ENCODE results near the gene MMP23B.
"Not testable (repeated sequence)": the region's sequence is repeated elsewhere in the genome, so short reads cannot be mapped to it uniquely, and the experiment has no call there.

MMP23B gene

DNA sequence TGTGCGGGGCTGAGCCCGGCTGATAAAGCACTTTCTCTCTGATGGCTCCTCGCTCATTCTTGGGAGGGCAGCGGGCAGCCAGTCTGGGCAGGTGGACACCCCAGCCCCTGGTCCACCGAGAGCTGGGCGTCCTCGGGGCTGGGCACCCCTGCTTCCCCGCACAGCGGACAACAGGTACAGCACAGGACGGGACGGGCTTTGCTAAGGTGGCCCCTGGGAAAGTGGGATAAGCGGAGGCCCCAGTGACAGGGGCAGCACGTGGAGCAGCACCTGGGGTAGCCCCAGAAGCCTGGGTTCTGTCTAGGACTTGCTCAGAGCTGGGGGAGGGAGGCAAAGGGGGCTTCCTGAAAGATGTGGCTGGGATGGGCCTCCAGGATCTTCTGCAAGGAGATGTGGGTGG is 2.6 kb downstream of the MMP23B start:
- DNase-seq: not testable (repeated sequence)

GRCh38 chr1:1636621-1637478 is 4.9 kb downstream of the MMP23B start:
- DNase-seq: not testable (repeated sequence)

DNA sequence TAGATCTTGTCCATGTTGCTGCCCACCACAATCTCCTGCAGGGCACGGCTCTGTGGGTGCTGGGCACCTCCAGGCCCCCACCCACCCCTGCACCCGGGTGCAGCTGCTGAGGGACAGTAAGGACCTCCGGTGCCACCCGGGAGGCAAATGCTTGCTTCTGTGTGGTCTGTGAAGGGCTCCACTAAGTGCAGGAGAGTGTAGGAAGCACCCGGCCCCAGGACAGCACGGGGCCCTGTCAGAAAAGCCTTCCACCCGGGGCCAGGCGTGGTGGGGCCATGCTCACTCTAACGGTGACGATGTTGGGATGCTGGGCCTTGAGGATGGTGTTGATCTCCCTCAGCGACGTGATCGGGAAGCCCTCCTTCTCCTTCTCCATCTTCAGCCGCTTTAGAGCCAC is 5.5 kb downstream of the MMP23B start:
- DNase-seq: not testable (repeated sequence)

DNA sequence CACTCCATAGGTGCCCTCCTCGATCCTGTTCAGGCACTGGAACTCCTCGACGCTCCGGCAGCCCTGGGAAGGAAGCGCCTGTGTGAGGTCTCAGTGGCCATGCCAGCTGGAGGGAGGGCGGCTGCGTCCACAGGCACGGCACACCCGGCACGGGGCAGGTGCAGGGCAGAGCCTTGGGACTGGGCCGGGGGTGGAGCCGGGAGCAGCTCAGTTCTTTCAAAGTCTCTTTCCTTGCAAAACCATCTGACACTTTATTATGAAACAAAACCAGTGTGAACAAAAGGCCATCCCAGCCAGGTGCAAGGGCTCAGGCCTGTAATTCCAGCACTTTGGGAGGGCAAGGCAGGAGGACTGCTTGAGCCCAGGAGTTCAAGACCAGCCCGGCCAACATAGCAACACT is 6.6 kb downstream of the MMP23B start:
- not testable (repeated sequence) for DNase-seq

- not testable (repeated sequence) for DNase-seq
Observed at GRCh38 chr1:1639368-1639767, 7.4 kb downstream of the MMP23B start.

DNA sequence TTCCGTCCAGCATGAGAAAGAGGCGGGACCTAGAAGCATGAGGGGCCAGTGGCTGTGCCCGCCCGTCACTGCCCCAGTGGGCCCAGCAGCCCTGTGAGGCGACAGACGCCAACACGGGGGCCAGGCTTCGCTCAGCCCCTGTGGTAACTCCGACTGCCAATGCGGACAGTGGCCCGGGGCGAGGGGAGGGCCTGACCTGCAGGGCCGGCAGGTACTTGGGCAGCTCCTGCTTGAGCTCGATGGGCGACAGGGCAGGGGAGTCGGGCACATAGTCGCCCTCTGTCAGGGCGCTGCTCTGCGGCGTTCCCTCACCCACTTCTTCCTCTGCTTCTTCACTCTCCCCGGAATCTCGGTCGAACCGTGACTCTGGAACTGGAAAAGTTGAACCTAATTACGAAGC is 8.1 kb downstream of the MMP23B start:
- DNase-seq: not testable (repeated sequence)

GRCh38 chr1:1640711-1641461 is 8.9 kb downstream of the MMP23B start:
- DNase-seq: not testable (repeated sequence)

- DNase-seq: not testable (repeated sequence)
Observed at GRCh38 chr1:1646326-1646725, 14.4 kb downstream of the MMP23B start.

DNA sequence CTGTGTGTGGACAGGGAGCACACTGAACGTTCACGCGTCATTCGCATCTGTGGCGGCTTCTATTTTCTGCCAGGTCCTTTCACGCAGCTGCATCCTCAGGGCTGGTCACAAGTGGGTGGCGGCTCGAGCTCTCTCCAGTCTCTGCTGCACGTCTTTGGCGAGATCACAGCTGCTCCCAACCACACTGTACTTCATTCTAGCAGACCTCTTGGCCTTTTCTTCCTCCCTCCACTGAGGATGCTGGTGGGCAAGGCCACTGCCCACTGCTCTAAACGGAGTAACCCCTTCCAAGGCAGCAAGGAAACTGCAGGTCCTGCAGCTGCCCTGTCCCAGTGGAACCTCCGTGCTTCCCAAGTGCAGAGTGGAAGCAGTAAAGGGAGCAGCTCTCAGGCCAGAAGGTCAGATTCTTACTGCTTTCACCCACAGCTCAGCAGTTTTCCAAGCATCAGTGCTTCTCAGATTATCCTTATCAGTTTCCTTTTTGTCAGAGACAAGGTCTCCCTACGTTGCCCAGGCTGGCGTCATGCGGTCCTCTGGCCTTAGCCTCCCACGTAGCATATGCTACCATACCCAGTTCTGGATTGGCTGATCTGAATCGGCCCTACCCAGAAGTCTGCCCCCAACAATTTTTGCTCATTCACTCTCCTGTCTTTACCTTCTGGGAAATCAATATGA is 15.7 kb downstream of the MMP23B start:
- not testable (repeated sequence) for DNase-seq

- not testable (repeated sequence) for DNase-seq
Observed at GRCh38 chr1:1648265-1648664, 16.3 kb downstream of the MMP23B start.

DNA sequence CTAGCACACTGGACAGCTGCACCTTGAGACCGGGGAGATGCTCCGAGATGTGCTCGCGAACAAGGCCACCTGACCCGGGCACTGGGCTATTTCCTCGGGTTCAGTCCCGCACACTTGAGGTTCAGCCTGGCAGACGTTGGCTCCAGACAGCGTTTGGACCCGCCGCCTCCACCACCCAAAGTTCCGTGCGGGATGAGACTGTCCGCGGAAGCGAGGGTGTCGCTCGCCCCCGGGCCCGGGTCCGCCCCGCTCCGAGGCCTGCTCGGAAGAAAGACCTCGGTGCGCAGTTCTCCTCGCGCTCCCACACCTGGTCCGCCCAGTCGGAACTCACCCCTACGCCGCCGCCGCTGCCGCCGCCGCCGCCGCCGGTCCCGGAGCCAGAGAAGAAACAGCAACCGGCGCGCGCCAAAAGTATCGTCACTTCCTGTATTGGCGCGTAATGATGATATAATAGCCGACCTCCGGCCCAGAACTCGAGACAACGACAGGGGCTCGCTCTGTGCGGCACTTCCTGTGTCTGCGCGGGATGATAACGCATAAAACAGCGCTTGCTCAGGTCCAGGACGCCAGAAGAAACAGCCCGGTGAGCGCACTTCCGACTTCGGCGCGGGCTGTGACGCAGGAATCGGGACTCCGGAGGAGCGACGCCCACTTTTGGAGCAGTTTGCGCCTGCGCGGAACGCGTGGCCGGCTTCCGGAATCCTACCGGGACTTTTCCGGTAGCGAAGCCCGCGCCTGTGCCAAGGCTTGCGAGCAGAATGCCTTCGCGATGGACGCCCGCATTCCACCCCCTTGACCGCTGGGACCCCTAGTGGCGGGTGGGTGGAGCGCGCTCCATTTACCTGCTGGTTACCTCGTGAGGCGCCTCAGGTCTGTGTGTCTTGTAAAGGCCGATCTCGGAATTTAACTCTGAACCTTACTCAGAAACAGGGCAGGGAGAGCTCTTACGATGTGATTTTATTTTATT is 26.9 kb downstream of the MMP23B start, which contains the start of gene CDK11B:
TSS of gene CDK11B (minus strand) at position 422 of the 967 bp plus-strand sequence. CDS start 1,519 bp downstream, outside the sequence.
- DNase-seq: peak; percentile 90

- not testable (repeated sequence) for DNase-seq
Observed at GRCh38 chr1:1662392-1662791, 30.4 kb downstream of the MMP23B start.

GRCh38 chr1:1662830-1663560 is 31.0 kb downstream of the MMP23B start:
- not testable (repeated sequence) for DNase-seq

DNA sequence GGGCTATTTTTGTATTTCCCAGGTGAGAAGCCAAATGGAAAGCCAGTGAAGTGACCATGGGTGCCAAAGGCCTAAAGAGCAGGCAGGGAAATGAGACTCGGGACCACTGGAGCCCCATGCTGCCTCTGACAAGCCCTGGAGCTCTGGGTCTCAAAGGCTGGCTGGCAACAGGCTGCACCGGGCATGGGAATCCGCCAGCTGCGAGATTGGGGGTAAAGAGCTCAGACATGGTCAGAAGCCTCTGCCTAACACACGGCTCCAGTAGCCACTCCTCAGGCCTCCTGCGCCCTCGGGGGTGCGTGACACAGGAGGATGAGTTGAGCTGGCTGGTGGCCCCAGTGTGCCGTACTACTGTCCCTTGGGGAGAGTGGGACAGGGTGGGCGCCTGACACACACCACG is 32.3 kb downstream of the MMP23B start:
- DNase-seq: not testable (repeated sequence)

- DNase-seq: no peak
Observed at GRCh38 chr1:1664941-1665814, 33.2 kb downstream of the MMP23B start.

DNA sequence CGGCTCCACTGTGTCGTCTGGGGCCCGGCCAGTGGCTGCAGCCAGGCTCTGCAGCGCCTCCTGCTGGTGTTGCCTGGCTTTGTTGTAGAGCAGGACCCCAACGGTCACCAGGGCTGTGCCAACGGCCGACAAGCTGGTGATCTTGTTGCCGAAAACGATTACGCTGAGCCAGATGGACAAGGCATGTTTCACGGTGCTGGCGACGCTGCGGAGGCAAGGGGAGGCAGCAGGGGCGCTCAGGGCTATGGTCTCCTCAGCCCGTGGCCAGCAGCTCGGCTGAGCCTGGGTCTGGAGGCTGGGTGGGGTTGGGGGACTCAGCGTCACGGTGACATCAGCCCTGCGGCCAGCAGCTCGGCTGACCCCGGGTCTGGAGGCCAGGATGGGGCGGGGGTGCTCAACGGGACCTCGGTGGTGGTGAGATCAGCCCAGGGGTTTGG is 33.9 kb downstream of the MMP23B start:
- peak; percentile 22 for DNase-seq

DNA sequence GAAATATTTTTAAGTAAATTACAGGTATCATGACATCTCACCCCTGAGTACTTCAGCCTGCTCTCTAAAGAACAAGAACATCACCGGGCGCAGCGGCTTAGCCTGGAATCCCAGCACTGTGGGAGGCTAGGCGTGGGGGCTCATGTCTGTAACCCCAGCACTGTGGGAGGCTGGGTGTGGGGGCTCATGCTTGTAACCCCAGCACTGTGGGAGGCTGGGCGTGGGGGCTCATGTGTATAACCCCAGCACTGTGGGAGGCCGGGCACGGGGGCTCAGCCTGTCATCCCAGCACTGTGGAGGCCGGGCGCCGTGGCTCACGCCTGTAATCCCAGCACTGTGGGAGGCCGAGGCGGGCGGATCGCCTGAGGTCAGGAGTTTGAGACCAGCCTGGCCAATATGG is 34.6 kb downstream of the MMP23B start:
- no peak for DNase-seq

DNA sequence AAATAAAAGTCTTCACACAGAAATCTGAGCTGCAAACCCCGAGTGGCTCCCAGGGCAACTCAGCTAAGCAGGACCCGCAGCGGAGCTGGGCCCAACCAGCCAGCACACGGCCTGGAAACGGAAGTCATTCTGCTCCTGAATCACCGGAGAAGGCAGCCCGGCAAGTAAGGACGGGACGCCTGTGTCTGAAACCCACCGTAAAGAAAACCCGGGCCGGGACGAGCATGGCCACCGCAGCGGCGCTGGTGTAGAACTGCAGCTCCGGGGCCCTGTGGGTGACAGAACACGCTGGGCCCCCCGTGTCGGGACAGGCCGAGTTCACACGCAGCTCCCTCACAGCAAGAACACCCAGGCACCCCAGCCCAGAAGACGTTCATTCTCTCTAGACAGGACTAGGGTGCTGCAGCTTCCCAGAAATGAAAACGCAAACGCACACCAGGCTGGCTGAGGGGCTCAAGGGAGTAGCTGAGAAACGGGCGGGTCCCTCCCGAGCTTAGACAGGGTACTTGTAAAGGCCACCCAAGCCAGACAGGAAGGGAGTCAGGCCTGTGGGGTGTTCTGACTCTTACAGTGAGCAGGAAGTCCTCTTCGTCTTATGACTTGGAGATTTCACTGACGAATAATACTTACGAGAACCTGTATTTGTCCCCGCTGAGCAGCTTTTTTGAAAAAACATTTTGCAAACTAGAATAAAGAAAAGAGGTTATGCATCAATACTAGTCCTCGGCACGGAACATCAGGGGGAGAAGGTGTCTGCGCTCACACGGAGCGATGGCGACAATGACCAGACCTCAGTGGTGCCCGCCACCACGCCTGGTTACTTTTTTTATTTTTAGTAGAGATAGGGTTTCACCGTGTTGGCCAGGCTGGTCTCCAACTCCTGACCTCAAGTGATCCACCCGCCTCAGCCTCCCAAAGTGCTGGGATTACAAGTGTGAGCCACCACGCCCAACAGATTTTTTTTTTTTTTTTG is 37.8 kb downstream of the MMP23B start:
- no peak for DNase-seq

DNA sequence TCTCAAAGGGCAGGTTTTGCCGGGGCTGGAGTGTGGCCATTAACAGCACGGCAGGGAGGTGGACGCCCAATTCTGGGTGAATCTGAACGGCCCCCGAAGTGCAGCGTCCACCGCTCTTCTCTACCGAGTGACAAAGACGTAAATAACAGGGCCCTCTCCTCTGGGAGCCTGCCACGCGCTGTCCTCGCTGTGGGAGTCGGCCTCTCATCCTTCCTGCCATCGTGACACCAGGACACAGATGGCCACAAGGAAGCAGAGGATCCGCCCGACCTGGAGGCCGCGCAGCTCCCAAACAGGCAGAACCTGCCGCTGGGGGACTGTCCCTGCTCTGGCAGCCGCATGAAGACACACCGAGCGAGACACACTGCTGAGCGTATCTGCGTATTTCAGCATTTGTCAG is 38.9 kb downstream of the MMP23B start:
- no peak for DNase-seq

Measured in inflammatory macrophage treated with lipopolysaccharide for 4 hours (primary cell).